Stimulated activated CD4-positive, alpha-beta T cell treated with anti-CD3 and anti-CD28 coated beads, Interleukin-4, amount 100 ng/mL, for 48 hours (primary cell): ENCODE measurements around the gene ZDHHC20.

Experiments used
- DNase-seq, 2 donors: peaks; one replicate each; pipeline ENCODE4 v3.0.0-alpha.2; 2020; ENCODE audit warnings: low read depth in 2 of 2

Gene ZDHHC20

GRCh38 chr13:21458813-21459701 is at the start of gene ZDHHC20:
Gene ZDHHC20, minus strand, starts transcription at chr13:21459303. Its CDS starts 132 bp downstream, at chr13:21459171.
- DNase-seq, result peak; percentile 83 to 89

GRCh38 chr13:21504379-21504778 is 45.3 kb upstream of the ZDHHC20 start:
- DNase-seq, result no peak

- no peak for DNase-seq
Observed at GRCh38 chr13:21501686-21502085, 42.6 kb upstream of the ZDHHC20 start.

GRCh38 chr13:21486322-21486721 is 27.2 kb upstream of the ZDHHC20 start:
- DNase-seq, result no peak

GRCh38 chr13:21483748-21484147 is 24.6 kb upstream of the ZDHHC20 start:
- DNase-seq, result no peak

GRCh38 chr13:21481359-21481758 is 22.3 kb upstream of the ZDHHC20 start:
- no peak for DNase-seq

GRCh38 chr13:21478881-21479808 is 20.0 kb upstream of the ZDHHC20 start:
- DNase-seq, result peak in 1 of 2 donors; percentile 19

GRCh38 chr13:21476893-21477472 is 17.9 kb upstream of the ZDHHC20 start:
- DNase-seq, result peak; percentile 75

DNA sequence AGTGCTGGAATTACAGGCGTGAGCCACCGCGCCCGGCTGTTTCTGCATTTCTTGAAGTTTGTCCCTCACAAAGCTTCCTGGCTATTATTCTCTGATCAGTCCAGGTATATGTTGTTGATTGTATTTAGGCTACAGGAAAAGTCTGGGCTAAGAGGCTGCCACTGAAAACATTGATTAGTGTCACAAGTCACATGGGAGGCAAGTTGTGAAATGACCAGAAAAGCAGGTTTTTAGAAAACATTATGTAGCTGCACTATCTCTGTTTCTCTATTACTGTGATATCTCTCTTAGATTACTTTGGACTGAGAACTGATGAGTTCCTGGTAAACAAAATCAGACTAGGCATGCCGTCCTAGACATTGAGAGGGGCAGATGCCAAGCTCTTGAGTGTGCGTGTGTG is 16.0 kb upstream of the ZDHHC20 start:
- no peak for DNase-seq

GRCh38 chr13:21470785-21471184 is 11.7 kb upstream of the ZDHHC20 start:
- no peak for DNase-seq

GRCh38 chr13:21466527-21466926 is 7.4 kb upstream of the ZDHHC20 start:
- no peak for DNase-seq

DNA sequence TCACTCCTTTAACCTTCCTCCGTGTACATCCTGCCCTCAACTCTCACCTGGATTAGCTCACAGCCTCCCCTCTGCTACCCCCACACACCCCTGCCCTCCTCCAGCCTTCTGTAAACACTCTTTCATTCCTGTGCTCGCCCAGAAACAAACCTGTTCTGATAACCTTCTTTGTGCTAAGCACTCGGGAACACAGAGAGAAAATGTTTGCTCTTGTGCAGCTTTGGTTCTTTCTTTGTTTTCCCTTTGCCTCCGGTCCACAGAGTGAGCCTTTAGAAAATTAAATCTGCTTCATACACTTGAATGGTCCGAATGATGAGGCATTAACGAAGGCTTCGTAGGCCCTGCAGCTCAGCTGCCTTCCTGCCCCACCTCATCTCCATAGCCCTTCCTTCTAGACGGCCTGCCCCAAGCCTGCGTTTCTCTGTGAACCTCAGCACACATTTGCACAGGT is 6.6 kb upstream of the ZDHHC20 start:
- DNase-seq, result no peak

DNA sequence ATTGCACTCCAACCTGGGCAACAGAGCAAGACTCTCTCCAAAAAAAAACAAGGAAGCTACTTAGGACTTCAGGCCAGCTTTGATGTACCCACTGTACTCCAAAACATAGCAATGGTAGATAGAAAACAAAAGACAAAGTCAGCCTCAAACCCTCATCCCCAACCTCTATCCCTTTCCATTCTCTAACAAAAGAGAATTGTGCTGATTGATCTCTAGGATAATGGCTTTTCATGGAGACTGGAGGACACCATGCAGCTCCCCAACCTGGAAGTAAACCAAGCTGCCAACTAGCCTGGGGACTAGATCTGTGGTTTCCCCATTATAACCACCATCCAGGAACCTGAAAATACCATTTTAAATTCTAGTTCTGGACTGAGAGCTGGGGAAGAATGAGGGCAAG is 4.3 kb upstream of the ZDHHC20 start:
- no peak for DNase-seq

DNA sequence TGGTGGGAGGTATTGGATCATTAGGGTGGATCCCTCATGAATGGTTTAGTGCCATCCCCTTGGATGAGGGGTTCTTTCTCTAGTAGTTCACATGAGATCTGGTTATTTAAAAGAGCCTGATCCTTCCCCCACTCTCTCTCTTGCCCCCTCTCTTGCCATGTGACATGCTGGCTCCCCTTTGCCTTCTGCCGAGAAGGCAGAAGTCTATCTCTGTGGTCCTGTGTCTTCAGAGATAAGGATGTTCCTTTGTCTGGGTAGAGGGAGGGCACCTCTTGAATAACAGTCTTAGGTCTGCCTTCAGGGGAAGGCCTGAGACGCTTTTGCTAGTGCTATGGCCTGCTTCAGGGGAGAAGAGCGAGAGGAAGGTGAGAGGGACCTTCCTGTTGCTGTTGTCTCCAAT is 2.0 kb upstream of the ZDHHC20 start:
- no peak for DNase-seq

DNA sequence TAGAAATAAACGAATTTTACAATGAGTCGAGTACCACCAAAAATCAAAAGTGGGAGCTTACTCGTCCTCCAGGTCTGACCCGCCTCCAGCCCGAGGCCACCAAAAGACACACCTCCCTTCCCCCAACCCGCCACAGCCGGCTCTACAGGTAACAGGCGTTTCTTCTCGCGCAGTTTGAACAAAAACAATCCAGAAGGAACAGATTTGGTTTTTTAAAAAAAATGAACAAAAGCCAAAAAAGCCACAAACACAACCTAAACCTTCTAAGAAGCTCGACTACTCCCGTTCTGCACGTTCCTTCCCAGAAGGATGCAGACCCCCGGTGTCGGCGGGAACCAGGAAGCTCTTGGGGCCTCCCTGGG is 671 bp downstream of the ZDHHC20 start:
- DNase-seq, result peak; percentile 24 to 50

DNA sequence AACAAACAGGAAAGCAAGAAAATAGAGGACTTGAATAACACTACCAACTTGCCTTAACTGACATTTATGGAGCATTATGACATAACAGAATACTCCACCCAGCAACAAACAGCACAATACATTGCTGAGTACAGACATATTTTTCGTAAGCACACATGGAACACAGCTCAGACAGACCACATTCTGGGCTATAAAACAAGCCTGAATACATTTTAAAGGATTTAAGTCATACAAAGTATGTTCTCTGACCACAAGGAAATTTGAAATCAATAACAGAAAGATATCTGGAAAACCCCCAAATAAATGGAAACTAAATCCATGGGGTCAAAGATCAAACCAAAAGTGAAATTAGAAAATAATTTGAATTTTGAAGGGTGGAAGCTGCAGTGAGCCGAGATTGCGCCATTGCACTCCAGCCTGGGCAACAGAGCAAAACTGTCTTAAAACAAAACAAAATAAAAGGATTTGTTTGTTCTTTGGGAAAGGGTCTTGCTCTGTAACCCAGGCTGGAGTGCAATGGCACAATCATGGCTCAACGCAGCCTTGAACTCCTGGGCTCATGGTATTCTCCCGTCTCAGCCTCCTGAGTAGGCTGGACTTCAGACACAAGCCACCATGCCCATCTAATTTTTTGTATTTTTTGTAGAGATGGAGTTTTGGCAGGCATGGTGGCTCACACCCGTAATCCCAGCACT is 5.6 kb downstream of the ZDHHC20 start:
- DNase-seq, result no peak

DNA sequence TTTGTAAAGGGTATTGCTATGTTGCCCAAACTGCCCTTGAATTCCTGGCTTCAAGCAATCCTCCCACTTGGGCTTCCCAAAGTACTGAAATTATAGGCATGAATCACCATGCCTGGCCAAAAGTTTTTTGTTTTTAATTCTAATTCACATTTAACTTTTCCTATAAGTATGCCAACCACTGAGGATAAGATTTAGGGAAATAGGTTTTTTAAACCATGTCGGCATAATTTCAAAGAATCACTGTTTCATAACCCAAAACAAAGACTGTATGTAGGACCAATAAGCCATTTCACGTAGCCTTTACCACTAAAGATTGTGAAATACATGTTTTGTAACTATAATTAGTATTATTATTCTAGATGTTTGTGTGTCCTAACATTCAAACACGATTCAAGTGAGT is 8.2 kb downstream of the ZDHHC20 start:
- DNase-seq, result no peak

GRCh38 chr13:21446656-21447055 is 12.4 kb downstream of the ZDHHC20 start:
- DNase-seq, result no peak

GRCh38 chr13:21445759-21446158 is 13.3 kb downstream of the ZDHHC20 start:
- no peak for DNase-seq

- no peak for DNase-seq
Observed at GRCh38 chr13:21443171-21443570, 15.9 kb downstream of the ZDHHC20 start.

GRCh38 chr13:21436582-21436981 is 22.5 kb downstream of the ZDHHC20 start:
- no peak for DNase-seq
